Colonic mucosa (tissue), 4 donors: ENCODE results near the gene SCAMP5. TPM values are rescaled to one million over a fixed set of nuclear protein-coding genes. Genes with fewer than 3 reads are reported as not detected.

Experiments used
- DNase-seq: peaks from one replicate; pipeline ENCODE4 v3.0.0-alpha.2; 2020
- H3K27ac ChIP-seq: fragments of 200-600 bp; one replicate; pipeline ENCODE4 v1.8.0; 2021
- H3K27me3 ChIP-seq: fragments of 200-600 bp; one replicate; pipeline ENCODE4 v1.8.0; 2021
- H3K36me3 ChIP-seq: fragments of 200-600 bp; one replicate; pipeline ENCODE4 v1.8.0; 2021
- H3K4me1 ChIP-seq: fragments of 200-600 bp; one replicate; pipeline ENCODE4 v1.8.0; 2021; ENCODE audit warnings: mild to moderate bottlenecking
- H3K4me3 ChIP-seq: fragments of 200-600 bp; one replicate; pipeline ENCODE4 v1.8.0; 2021
- H3K9ac ChIP-seq, 2 donors: one replicate each; pipeline ENCODE4 v1.7.0; 2013; ENCODE audit warnings: control low read depth in 2 of 2, low read depth in 2 of 2, low read length in 2 of 2
- H3K9me3 ChIP-seq: fragments of 200-600 bp; one replicate; pipeline ENCODE4 v1.8.0; 2021
- intact Hi-C: fragments of 100-400 bp; cut with DNase I; formaldehyde crosslinking; loops from one replicate; pipeline ENCODE4 v1.14.1; 2022
- total RNA-seq, 2 donors: library from RNA; stranded (reverse); fragmentation: NEBNext Ultra II Directional in 1 of 2; extraction: Animal tissue kit (Norgen Biotek cat#: 25700) in 1 of 2; gene quantifications; one replicate each; pipeline ENCODE4 v1.2.1, GENCODE V29; 2021
- TF ChIP-seq, protein P1 (sequence below): fragments of 200-600 bp; IDR thresholded peaks from one replicate; pipeline ENCODE4 v1.8.0; 2022; ENCODE audit warnings: antibody characterized with exemption, mild to moderate bottlenecking
- donor health status: healthy.
- donor health status: DM: no; HTN: no; CAD: no.
- donor health status: DM: no; HTN: no; CAD: no.

The SCAMP5 gene
- total RNA-seq, 2 donors from 2014 or later = 4.9 to 24.9 TPM

DNA sequence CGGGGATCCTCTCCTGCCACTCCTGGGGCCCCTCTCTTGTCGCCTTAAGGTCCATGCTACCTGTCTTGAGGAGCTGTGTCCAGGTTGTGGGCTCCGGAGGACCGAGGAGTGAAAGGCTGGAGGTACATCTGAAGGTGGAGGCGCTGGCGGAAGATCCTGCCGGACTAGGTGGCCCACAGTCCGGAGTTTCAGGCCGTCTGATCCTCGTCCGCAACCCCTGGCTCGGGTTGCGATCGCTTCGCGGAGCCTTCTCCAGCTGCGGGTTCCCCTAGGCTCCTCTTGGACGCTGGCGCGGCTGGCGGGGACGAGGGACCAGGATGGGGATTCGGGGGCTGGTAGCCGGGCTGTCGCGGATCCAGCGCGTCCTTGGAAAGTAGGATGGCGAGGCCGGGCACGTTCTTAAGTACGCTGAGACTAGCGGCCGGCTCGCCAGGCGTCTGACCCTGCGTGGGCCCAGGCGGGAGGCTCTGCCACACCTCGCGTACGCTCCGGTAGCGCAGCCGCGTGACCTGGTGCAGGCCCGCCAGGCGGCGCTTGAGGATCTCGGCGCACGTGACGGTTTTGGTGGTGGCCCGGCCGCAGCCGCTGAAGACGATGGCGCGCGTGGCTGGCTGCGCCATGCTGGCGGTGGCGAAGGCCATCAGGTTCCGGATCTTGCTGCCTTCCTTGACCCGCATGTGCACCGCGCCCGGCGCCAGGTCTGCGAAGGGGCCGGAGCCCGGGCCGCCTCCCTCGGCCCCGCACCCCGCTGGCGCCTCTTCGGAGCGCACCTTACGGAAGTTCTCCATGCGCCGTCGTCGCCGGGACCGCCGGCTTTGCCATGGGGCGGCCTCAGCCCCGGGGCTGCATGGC, 39.3 kb upstream of the SCAMP5 start:
- TF ChIP-seq, protein P1, sequence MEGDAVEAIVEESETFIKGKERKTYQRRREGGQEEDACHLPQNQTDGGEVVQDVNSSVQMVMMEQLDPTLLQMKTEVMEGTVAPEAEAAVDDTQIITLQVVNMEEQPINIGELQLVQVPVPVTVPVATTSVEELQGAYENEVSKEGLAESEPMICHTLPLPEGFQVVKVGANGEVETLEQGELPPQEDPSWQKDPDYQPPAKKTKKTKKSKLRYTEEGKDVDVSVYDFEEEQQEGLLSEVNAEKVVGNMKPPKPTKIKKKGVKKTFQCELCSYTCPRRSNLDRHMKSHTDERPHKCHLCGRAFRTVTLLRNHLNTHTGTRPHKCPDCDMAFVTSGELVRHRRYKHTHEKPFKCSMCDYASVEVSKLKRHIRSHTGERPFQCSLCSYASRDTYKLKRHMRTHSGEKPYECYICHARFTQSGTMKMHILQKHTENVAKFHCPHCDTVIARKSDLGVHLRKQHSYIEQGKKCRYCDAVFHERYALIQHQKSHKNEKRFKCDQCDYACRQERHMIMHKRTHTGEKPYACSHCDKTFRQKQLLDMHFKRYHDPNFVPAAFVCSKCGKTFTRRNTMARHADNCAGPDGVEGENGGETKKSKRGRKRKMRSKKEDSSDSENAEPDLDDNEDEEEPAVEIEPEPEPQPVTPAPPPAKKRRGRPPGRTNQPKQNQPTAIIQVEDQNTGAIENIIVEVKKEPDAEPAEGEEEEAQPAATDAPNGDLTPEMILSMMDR = peak; percentile 36
- peak overlapping the region; percentile 92 to 93 for H3K9ac ChIP-seq
- peak; percentile 84 for DNase-seq
- intact Hi-C loops = loop anchor here (10.0 kb wide), 1 partner anchor 321 kb away; no protein-coding TSS in a partner anchor
- H3K36me3 ChIP-seq = no peaks in the 10 kb centered on the region
- peak overlapping the region; percentile 92 for H3K27ac ChIP-seq
- H3K4me1 ChIP-seq = peaks cover 18% of the 10 kb centered on the region
- H3K9me3 ChIP-seq = no peaks in the 10 kb centered on the region
- H3K4me3 ChIP-seq = peak overlapping the region; percentile 69
- peaks cover 5% of the 10 kb centered on the region for H3K27me3 ChIP-seq

DNA sequence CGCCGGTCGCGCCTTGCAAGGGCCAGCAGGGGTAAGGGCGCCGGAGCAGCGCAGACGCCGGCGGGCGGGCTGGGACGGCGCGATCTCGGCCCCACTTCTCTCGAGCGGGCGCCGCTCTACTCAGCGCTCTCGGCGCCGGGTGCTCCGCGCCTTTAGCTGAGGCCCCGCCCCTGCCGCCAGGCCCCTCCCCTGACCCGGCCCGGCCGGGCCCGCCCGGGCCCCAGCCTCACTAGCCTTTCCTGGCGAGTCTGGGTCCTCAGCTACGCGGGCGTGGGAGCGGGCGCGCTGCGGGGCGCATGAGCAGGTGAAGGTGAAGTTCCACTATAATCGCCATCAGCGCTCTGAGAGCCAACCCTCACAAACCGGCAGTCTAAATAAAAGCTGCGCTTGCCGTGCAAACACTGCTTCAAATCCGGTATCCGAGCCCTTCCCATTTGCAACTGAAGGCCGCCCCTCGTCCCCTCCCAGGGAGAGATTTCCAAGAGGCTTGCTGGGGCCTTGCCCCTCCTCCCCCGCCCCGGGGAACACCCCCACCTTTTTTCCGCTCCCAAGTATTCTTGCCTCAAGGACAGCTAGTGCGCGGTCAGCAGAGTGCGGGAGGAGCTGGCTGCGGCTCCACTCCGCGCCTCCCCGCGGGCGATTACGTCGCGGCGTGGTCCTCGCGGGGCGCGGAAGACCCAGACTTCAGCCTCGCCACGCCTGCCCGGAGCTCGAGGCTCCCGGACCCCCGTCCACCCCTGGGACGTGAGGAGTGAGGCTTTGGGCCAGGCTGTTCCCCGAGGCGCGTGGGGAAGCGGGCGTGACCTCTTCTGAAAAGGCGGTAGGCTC, 38.5 kb upstream of the SCAMP5 start, which contains the start of gene RPP25:
Gene RPP25, minus strand, starts transcription at position 125 of the 828 bp plus-strand sequence. CDS start 189 bp downstream, outside the sequence.
- TF ChIP-seq, protein P1 = no peak
- Histone ChIP-seq H3K27ac (peak within 1 kb of the TSS; percentile 92), H3K9ac (peak within 1 kb of the TSS; percentile 92 to 93), H3K4me3 (peak within 1 kb of the TSS; percentile 69), H3K4me1 (peaks cover 18% of the 10 kb centered on the region), H3K27me3 (peaks cover 5% of the 10 kb centered on the region), H3K36me3 (no peaks in the 10 kb centered on the region), H3K9me3 (no peaks in the 10 kb centered on the region)
- DNase-seq = peak; percentile 89
- intact Hi-C loops = loop anchor here (10.0 kb wide), 1 partner anchor 322 kb away; no protein-coding TSS in a partner anchor

DNA sequence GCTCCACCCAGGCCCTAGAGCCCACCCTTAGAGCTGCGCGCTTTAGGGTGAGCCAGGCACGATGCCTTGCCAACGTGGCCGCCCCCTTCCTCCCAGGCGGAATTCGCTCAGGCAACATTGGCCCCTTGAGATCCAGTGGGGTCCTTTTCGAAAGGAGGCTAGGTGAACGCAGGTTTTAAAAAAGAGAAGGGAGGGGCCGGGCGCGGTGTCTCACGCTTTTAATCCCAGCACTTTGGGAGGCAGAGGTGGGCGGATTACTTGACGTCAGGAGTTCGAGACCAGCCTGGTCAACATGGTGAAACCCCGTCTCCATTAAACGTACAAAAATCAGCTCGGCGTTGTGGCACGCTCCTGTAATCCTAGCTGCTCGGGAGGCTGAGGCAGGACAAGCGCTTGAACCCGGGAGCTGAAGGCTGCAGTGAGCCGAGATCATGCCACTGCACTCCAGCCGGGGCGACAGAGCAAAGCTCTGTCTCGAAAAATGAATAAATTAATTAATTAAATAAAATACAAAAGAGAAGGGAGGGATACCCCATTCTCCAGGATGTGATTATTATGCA, 37.8 kb upstream of the SCAMP5 start:
- no peak for DNase-seq
- Histone ChIP-seq H3K9me3 (no peaks in the 10 kb centered on the region), H3K4me1 (peaks cover 18% of the 10 kb centered on the region), H3K27ac (peak overlapping the region; percentile 92), H3K4me3 (peak overlapping the region; percentile 69), H3K36me3 (no peaks in the 10 kb centered on the region), H3K27me3 (peaks cover 5% of the 10 kb centered on the region), H3K9ac (peak overlapping the region; percentile 92 to 93)
- TF ChIP-seq, protein P1 = no peak
- intact Hi-C loops = loop anchor here (10.0 kb wide), 1 partner anchor 323 kb away; no protein-coding TSS in a partner anchor

DNA sequence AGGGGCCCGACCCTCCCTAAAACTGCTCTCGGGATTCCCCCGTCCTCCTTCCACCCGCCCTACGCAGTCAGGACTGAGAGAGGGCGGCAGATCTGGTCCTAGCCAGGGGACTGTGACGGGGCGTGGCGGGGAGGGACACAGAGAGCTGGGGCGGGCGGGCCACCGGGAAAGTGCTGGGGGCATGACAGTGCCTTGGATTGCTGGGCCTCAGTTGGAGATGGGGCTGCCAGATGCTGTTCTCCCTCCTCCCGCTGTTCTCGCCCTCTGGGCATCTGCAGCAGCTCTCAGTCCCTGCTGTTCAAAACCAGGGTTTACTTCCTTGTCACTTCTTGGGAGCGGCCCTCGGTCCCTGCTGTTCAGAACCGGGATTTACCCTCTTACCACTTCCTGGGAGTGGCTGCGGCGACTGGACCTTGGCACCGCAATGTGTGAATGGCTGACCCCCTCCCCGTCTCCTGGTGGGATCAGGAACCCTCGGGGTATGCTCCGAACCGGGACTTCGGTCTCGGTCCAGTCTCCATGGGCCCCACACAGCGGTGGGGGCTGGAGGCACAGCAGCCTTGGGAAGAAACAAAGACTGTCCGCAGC, 36.9 kb upstream of the SCAMP5 start:
- H3K27me3 ChIP-seq = peaks cover 5% of the 10 kb centered on the region
- no peaks in the 10 kb centered on the region for H3K36me3 ChIP-seq
- H3K4me3 ChIP-seq = peak overlapping the region; percentile 69
- DNase-seq = peak; percentile 87
- H3K27ac ChIP-seq = peak overlapping the region; percentile 92
- no peaks in the 10 kb centered on the region for H3K9me3 ChIP-seq
- peak overlapping the region; percentile 75 to 92 for H3K9ac ChIP-seq
- TF ChIP-seq, protein P1 = peak; percentile 27
- intact Hi-C loops = loop anchor here (10.0 kb wide), 1 partner anchor 324 kb away; no protein-coding TSS in a partner anchor
- peaks cover 18% of the 10 kb centered on the region for H3K4me1 ChIP-seq
